Neural progenitor cell (in vitro differentiated cells): Measurements from ENCODE around the gene BEND2.

Experiments
- CTCF ChIP-seq: fragments of 200-600 bp; sonication (generic); IDR thresholded peaks from 2 replicates; pipeline ENCODE4 v1.5.1; 2017; ENCODE audit warnings: antibody characterized with exemption, mild to moderate bottlenecking
- EZH2 ChIP-seq: fragments of 200-600 bp; sonication (generic); IDR thresholded peaks from 2 replicates; pipeline ENCODE4 v1.6.1; 2017; ENCODE audit warnings: antibody characterized with exemption, mild to moderate bottlenecking, moderate library complexity
- EZH2phosphoT487 ChIP-seq: fragments of 200-600 bp; sonication (generic); IDR thresholded peaks from 2 replicates; pipeline ENCODE4 v1.6.1; 2017; ENCODE audit warnings: antibody characterized with exemption

- no peak for TF ChIP-seq EZH2
- no peak for TF ChIP-seq CTCF
- TF ChIP-seq EZH2phosphoT487, result no peak
Observed at GRCh38 chrX:18203631-18204030, 17.1 kb downstream of the BEND2 start.
